ENCODE results near the gene FRYL.

DNA sequence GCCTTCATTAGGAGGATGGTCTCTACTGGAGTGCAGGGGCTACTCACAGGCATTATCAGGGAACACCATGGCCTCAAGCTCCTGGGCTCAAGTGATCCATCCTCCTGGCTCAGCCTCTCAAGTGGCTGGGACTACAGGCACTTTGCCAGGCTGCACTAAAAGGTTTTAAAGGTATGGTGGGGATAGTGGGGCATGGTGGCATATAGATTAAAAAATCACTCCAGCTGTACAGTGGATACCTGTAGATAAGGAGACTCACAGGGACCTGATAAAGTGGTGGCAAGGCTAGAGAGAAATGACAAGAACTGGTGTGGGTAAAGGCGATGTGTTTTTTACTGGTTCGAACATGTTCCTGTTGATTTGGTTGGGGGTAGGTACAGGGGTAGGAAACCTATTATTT, 284.1 kb downstream of the FRYL start:
- TF ChIP-seq, protein P1, sequence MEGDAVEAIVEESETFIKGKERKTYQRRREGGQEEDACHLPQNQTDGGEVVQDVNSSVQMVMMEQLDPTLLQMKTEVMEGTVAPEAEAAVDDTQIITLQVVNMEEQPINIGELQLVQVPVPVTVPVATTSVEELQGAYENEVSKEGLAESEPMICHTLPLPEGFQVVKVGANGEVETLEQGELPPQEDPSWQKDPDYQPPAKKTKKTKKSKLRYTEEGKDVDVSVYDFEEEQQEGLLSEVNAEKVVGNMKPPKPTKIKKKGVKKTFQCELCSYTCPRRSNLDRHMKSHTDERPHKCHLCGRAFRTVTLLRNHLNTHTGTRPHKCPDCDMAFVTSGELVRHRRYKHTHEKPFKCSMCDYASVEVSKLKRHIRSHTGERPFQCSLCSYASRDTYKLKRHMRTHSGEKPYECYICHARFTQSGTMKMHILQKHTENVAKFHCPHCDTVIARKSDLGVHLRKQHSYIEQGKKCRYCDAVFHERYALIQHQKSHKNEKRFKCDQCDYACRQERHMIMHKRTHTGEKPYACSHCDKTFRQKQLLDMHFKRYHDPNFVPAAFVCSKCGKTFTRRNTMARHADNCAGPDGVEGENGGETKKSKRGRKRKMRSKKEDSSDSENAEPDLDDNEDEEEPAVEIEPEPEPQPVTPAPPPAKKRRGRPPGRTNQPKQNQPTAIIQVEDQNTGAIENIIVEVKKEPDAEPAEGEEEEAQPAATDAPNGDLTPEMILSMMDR (IDR thresholded peaks at IDR 0.05; ENCODE audit: control extremely low read depth in 1 of 3, insufficient read depth in 1 of 3, low read depth in 1 of 3, low read length in 3 of 3), result no peak
- TF ChIP-seq RNF2 (IDR thresholded peaks at IDR 0.05; ENCODE audit: borderline replicate concordance, low read depth, low read length, missing control alignments, poor library complexity, severe bottlenecking) (no peak), EZH2 (IDR thresholded peaks at IDR 0.05; ENCODE audit: low read depth, low read length, severe bottlenecking) (no peak), SP4 (IDR thresholded peaks at IDR 0.05; ENCODE audit: low read length) (no peak), NANOG (IDR thresholded peaks at IDR 0.05; ENCODE audit: insufficient read depth, low read depth, low read length, poor library complexity, severe bottlenecking) (no peak), GTF2F1 (IDR thresholded peaks at IDR 0.05; ENCODE audit: borderline replicate concordance, low read depth, low read length) (no peak)
- TF ChIP-seq, protein P2, sequence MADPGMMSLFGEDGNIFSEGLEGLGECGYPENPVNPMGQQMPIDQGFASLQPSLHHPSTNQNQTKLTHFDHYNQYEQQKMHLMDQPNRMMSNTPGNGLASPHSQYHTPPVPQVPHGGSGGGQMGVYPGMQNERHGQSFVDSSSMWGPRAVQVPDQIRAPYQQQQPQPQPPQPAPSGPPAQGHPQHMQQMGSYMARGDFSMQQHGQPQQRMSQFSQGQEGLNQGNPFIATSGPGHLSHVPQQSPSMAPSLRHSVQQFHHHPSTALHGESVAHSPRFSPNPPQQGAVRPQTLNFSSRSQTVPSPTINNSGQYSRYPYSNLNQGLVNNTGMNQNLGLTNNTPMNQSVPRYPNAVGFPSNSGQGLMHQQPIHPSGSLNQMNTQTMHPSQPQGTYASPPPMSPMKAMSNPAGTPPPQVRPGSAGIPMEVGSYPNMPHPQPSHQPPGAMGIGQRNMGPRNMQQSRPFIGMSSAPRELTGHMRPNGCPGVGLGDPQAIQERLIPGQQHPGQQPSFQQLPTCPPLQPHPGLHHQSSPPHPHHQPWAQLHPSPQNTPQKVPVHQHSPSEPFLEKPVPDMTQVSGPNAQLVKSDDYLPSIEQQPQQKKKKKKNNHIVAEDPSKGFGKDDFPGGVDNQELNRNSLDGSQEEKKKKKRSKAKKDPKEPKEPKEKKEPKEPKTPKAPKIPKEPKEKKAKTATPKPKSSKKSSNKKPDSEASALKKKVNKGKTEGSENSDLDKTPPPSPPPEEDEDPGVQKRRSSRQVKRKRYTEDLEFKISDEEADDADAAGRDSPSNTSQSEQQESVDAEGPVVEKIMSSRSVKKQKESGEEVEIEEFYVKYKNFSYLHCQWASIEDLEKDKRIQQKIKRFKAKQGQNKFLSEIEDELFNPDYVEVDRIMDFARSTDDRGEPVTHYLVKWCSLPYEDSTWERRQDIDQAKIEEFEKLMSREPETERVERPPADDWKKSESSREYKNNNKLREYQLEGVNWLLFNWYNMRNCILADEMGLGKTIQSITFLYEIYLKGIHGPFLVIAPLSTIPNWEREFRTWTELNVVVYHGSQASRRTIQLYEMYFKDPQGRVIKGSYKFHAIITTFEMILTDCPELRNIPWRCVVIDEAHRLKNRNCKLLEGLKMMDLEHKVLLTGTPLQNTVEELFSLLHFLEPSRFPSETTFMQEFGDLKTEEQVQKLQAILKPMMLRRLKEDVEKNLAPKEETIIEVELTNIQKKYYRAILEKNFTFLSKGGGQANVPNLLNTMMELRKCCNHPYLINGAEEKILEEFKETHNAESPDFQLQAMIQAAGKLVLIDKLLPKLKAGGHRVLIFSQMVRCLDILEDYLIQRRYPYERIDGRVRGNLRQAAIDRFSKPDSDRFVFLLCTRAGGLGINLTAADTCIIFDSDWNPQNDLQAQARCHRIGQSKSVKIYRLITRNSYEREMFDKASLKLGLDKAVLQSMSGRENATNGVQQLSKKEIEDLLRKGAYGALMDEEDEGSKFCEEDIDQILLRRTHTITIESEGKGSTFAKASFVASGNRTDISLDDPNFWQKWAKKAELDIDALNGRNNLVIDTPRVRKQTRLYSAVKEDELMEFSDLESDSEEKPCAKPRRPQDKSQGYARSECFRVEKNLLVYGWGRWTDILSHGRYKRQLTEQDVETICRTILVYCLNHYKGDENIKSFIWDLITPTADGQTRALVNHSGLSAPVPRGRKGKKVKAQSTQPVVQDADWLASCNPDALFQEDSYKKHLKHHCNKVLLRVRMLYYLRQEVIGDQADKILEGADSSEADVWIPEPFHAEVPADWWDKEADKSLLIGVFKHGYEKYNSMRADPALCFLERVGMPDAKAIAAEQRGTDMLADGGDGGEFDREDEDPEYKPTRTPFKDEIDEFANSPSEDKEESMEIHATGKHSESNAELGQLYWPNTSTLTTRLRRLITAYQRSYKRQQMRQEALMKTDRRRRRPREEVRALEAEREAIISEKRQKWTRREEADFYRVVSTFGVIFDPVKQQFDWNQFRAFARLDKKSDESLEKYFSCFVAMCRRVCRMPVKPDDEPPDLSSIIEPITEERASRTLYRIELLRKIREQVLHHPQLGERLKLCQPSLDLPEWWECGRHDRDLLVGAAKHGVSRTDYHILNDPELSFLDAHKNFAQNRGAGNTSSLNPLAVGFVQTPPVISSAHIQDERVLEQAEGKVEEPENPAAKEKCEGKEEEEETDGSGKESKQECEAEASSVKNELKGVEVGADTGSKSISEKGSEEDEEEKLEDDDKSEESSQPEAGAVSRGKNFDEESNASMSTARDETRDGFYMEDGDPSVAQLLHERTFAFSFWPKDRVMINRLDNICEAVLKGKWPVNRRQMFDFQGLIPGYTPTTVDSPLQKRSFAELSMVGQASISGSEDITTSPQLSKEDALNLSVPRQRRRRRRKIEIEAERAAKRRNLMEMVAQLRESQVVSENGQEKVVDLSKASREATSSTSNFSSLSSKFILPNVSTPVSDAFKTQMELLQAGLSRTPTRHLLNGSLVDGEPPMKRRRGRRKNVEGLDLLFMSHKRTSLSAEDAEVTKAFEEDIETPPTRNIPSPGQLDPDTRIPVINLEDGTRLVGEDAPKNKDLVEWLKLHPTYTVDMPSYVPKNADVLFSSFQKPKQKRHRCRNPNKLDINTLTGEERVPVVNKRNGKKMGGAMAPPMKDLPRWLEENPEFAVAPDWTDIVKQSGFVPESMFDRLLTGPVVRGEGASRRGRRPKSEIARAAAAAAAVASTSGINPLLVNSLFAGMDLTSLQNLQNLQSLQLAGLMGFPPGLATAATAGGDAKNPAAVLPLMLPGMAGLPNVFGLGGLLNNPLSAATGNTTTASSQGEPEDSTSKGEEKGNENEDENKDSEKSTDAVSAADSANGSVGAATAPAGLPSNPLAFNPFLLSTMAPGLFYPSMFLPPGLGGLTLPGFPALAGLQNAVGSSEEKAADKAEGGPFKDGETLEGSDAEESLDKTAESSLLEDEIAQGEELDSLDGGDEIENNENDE (IDR thresholded peaks at IDR 0.05; ENCODE audit: insufficient replicate concordance, low read length), result no peak

All from H1 (cell line).